Effector memory CD4-positive, alpha-beta T cell (primary cell): ENCODE data around the gene LEP.

ENCODE experiments used
- DNase-seq, 3 donors: peaks; one replicate each; pipeline ENCODE4 v3.0.0-alpha.2; 2020
- H3K27ac ChIP-seq: 2 replicates; pipeline ENCODE4 v1.7.0; 2013; ENCODE audit warnings: mild to moderate bottlenecking, low read length, moderate library complexity; ENCODE audit not compliant: insufficient read depth, poor library complexity, severe bottlenecking
- H3K27me3 ChIP-seq: replicated peaks from 2 replicates; pipeline ENCODE4 v1.7.0; 2013; ENCODE audit warnings: mild to moderate bottlenecking, low read length; ENCODE audit not compliant: insufficient read depth, control insufficient read depth, poor library complexity, severe bottlenecking
- H3K36me3 ChIP-seq: 2 replicates; pipeline ENCODE4 v1.7.0; 2013; ENCODE audit warnings: mild to moderate bottlenecking, low read length, moderate library complexity; ENCODE audit not compliant: control insufficient read depth, insufficient read depth
- H3K4me1 ChIP-seq: 2 replicates; pipeline ENCODE4 v1.7.0; 2013; ENCODE audit warnings: low read length, mild to moderate bottlenecking; ENCODE audit not compliant: control insufficient read depth, insufficient read depth, poor library complexity, severe bottlenecking
- H3K4me3 ChIP-seq: 2 replicates; pipeline ENCODE4 v1.7.0; 2013; ENCODE audit warnings: low read length, low read depth, mild to moderate bottlenecking; ENCODE audit not compliant: insufficient read depth, poor library complexity, severe bottlenecking
- H3K9me3 ChIP-seq: 2 replicates; pipeline ENCODE4 v1.7.0; 2013; ENCODE audit warnings: mild to moderate bottlenecking, low read length, moderate library complexity; ENCODE audit not compliant: control insufficient read depth
- total RNA-seq, 3 donors: gene quantifications; one replicate each; lab custom pipeline; 2026; lab: John Stamatoyannopoulos, UW

The LEP gene
- 0 reads per million in 3 donors for total RNA-seq

DNA sequence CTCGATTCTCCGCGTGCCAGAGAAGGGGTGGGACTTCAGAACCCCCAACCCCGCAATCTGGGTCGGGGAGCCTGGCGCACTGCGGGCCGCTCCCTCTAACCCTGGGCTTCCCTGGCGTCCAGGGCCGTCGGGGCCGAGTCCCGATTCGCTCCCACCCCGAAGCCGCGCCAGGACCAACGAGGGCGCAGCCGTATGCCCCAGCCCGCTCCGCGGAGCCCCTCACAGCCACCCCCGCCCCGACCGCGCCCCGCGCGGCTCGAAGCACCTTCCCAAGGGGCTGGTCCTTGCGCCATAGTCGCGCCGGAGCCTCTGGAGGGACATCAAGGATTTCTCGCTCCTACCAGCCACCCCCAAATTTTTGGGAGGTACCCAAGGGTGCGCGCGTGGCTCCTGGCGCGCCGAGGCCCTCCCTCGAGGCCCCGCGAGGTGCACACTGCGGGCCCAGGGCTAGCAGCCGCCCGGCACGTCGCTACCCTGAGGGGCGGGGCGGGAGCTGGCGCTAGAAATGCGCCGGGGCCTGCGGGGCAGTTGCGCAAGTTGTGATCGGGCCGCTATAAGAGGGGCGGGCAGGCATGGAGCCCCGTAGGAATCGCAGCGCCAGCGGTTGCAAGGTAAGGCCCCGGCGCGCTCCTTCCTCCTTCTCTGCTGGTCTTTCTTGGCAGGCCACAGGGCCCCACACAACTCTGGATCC is at the start of gene LEP:
TSS of gene LEP (plus strand) at position 583 of the 691 bp plus-strand sequence. CDS start 10,741 bp downstream, outside the sequence.
- H3K9me3 ChIP-seq, result no peaks in the 10 kb centered on the region
- no peak within 1 kb of the TSS for H3K4me3 ChIP-seq
- H3K27ac ChIP-seq, result no peak within 1 kb of the TSS
- H3K36me3 ChIP-seq, result no peaks in the 10 kb centered on the region
- no peak for DNase-seq
- peaks cover 4% of the 10 kb centered on the region for H3K4me1 ChIP-seq
- no peaks in the 10 kb centered on the region for H3K27me3 ChIP-seq

DNA sequence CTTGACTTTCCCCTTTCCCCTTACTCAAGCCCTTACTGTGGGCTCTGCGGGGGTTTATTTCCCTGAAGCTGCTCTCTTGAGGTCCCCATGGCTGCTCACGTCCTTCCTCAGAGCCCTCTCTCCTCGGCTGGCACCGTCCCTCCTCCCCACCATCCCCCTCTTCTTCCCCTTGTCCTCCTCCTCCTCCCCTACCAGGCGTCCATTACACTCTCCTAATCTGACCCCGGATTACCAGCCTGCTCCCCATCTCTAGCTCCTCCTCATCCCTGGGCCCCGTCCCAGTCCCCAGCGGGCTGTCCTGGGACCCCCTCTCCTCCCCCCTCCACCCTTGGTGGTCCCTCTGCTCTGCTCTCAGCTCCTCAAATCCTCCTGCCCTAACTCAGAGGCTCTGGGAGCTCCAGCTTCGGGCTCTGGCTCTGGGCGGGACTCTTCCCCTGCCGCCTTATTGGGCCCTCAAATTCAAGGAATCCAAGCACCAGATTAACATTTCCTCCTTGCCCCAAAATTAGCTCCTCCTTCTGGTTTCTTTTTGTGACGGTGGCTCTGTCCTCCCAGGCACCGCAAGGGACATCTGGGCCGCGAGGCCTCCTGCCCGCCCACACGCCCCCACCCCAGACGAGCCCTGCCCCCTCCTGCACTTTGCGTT is 48.5 kb upstream of the LEP start:
- H3K27me3 ChIP-seq, result no peaks in the 10 kb centered on the region

DNA sequence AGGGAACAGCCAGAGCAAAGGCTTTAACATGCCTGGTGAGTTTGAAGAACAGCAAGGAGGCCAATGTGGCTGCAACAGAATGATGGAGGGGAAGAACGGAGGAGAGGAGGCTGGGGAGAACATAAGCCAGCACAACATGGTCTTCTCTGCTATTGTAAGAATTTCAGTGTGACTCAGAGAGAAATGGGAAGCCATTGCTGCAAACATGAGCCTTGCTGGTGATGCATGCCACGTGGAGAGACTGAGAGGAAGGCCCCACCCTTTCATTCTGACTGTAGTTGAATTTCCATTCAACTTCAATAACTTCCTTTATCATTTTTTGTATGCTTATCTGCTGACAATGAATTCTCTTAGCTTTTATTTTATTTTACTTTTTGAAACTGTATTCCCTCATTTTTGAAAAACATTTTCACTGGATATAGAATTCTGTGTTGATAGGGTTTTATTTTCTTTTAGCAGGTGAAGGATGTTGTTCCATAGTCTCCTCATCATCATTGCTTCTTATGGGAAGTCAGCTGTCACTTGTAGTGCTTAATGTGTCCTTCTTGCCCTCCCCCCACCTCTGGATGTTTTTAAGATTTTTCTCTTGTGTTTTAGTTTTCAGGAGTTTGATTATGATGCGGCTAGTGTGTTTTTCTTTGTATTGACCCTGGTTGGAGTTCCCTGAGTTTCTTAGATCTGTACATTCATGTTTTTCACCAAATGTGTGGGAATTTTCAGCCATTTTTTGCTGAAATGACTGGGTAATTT is 46.4 kb upstream of the LEP start:
- Histone ChIP-seq H3K27me3 (no peaks in the 10 kb centered on the region), H3K4me3 (no peak overlapping the region), H3K27ac (no peak overlapping the region), H3K9me3 (peaks cover 7% of the 10 kb centered on the region), H3K36me3 (no peaks in the 10 kb centered on the region), H3K4me1 (no peaks in the 10 kb centered on the region)
- DNase-seq, result no peak

More for the DNA sequence above, 48.5 kb upstream of the LEP start:
- no peaks in the 10 kb centered on the region for H3K4me1 ChIP-seq
- H3K4me3 ChIP-seq, result no peak overlapping the region
- H3K36me3 ChIP-seq, result no peaks in the 10 kb centered on the region
- no peak overlapping the region for H3K27ac ChIP-seq
- DNase-seq, result no peak
- H3K9me3 ChIP-seq, result peaks cover 7% of the 10 kb centered on the region

DNA sequence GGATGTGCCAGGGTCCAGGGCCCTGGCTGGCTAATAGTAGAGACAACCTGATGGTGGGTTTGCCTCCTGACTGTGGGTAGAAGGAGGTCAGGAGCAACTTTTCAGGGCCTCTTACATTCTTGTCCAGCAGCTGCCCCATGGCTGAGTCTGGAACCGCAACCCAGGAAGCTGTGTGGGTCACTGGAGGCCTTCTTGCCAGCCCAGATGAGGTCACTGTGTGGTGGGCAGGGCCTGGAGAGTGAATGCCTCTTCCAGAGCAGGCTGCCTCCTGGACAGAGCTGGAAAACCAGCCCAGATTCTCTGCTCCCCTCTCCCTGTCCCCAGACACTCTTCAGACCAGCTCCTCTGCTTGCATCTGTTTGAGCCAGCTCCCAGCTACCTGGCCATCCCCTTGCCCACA is 43.5 kb upstream of the LEP start:
- peaks cover 7% of the 10 kb centered on the region for H3K9me3 ChIP-seq
- DNase-seq, result no peak
- H3K27me3 ChIP-seq, result peaks cover 15% of the 10 kb centered on the region
- H3K27ac ChIP-seq, result no peak overlapping the region
- H3K36me3 ChIP-seq, result no peaks in the 10 kb centered on the region
- peaks cover 4% of the 10 kb centered on the region for H3K4me1 ChIP-seq
- H3K4me3 ChIP-seq, result no peak overlapping the region

DNA sequence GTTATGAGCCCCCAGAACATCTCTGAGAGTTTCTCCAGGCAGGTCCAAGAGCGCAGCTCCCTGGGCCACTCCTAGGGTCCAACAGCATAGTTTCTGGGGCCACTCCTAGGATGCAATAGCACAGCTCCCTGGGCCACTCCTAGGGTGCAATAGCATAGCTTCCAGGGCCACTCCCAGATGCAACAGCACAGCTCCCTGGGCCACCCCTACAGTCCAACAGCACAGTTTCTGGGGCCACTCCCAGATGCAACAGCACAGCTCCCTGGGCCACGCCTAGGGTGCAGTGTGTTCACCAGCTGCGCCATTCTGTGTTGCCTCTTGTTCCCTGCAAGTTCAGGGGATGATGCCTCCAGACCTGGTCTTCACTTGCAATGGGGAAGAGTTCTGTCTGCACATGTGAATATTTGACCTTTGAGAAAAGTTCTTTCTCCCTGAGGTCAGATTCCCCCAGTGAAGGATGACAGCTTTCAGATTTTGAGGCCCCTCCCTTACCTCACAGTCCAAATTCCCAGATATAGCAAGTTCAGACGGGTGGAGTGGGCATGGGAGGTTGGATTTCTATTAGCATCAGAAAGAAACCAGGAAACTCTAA is 43.0 kb upstream of the LEP start:
- H3K4me3 ChIP-seq, result no peak overlapping the region
- H3K9me3 ChIP-seq, result peaks cover 7% of the 10 kb centered on the region
- peaks cover 19% of the 10 kb centered on the region for H3K27me3 ChIP-seq
- no peak for DNase-seq
- no peaks in the 10 kb centered on the region for H3K36me3 ChIP-seq
- peaks cover 4% of the 10 kb centered on the region for H3K4me1 ChIP-seq
- no peak overlapping the region for H3K27ac ChIP-seq

DNA sequence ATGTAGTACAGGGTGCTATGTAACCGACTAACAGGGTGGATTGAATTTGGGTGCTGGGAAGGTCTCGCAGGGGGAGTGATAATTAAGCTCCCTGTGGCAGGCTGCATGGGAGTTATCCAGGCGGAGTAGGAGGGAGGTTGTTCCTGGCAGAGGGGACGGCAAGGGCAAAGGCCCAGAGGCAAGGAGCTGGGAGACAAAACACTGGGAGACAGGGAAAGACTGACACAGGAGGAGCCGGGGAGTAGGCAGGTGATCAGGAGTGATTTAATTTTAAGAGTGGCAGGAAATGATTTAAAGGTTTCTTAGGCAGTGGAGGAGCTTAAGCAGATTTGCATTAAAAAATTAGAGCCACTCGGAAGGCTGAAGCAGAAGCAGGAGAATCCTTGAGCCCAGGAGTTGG is 40.7 kb upstream of the LEP start:
- H3K27me3 ChIP-seq, result peaks cover 24% of the 10 kb centered on the region
- H3K9me3 ChIP-seq, result peaks cover under 1% of the 10 kb centered on the region
- H3K4me1 ChIP-seq, result peaks cover 4% of the 10 kb centered on the region

DNA sequence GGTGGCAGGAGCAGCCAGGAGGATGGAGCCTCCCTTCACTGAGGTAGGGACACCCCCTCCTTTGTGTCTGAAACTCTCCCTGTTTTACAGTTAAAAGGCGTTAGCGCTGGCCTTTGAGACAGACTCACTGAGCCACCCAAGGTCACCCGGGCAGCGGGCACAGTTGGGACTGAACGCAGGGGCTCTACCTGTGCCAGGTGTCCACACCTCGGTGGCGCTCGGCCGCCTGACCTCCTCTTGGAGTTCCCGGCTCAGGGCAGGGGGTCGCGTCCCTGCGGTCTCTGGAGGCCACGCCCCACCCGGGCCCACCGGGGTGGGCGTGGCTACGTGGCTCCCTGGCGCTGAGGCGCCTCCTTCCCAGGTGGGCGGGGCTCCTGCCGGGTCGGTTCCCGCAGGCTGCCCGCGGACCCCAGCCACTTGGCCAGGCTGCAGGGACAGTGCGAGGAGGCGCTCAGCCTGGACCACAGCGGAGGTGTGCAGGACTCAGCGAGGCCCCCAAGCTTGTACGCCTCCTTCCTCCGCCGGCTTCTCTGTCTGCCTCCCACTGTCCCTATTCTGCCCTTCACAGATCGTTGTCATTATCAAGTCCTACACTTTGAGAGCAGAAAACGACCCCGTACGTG is 39.9 kb upstream of the LEP start:
- Histone ChIP-seq H3K27ac (no peak overlapping the region), H3K9me3 (no peaks in the 10 kb centered on the region), H3K4me1 (peaks cover 4% of the 10 kb centered on the region), H3K27me3 (peaks cover 24% of the 10 kb centered on the region), H3K36me3 (no peaks in the 10 kb centered on the region), H3K4me3 (peak overlapping the region; percentile 15)
- DNase-seq, result no peak

More for the DNA sequence above, 40.7 kb upstream of the LEP start:
- no peak for DNase-seq
- Histone ChIP-seq H3K36me3 (no peaks in the 10 kb centered on the region), H3K4me3 (no peak overlapping the region), H3K27ac (no peak overlapping the region)

DNA sequence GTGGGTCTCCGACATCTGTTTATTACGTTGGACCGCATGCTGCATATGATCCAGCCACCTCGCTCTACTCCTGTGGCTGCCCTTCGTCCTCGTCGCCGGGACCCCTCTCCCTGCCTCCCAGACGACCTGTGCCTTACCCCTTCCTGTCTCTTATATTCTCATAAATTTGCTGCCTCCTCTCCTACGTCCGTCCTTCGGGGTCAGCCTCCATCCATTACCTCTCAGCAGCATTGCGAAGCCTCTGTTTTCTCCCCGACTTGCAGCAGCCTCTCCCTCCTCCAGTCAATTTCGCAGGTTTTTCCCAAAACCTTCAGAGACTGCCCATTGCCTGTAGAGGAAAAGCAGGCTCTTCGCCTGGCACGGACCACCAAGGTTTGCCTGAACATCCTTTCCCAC is 39.4 kb upstream of the LEP start:
- peaks cover 24% of the 10 kb centered on the region for H3K27me3 ChIP-seq
- H3K4me1 ChIP-seq, result peaks cover 4% of the 10 kb centered on the region
- no peaks in the 10 kb centered on the region for H3K36me3 ChIP-seq
- no peak overlapping the region for H3K27ac ChIP-seq
- peak overlapping the region; percentile 15 for H3K4me3 ChIP-seq
- no peaks in the 10 kb centered on the region for H3K9me3 ChIP-seq
- DNase-seq, result no peak

DNA sequence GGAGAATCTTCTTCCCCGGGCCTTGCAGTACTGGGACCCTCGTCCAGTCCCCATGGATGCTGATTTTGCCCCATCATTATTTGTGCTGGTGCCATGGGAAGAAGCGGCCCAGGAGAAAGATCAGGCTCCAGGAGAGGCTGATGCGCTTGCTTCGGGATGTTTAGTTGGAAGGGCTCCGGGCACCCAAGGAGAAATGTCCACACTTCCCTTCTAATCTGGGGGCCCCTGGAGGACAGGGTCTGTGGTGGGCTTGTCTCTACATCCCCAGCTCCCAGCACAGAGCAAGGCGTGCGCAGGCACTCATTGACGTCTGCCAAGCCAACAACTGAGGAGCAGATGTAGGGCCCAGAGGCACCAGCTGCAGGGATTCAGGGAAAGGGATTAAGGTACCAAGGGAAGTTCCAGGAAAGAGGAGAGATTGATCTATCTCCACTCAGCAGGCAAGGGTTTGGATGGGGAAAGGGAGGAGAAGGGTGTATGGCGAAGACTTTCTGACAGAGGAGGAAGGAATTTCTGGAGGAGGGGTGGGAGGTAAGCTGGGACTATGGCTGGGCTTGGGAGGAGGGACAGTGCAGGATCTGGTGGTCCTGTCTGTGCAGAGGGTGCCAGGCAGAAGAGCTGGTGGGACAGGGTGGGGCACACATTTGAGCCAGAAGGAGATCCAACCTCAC is 38.7 kb upstream of the LEP start:
- Histone ChIP-seq H3K4me1 (peaks cover 4% of the 10 kb centered on the region), H3K27ac (no peak overlapping the region), H3K4me3 (no peak overlapping the region), H3K36me3 (no peaks in the 10 kb centered on the region), H3K27me3 (peaks cover 24% of the 10 kb centered on the region), H3K9me3 (no peaks in the 10 kb centered on the region)
- DNase-seq, result no peak
